SJSA1 (cell line): ENCODE results near the gene GPRIN1. TPM values are rescaled to one million over a fixed set of nuclear protein-coding genes. Genes with fewer than 3 reads are reported as not detected.
"Not testable (repeated sequence)": the region's sequence is repeated elsewhere in the genome, so short reads cannot be mapped to it uniquely, and the experiment has no call there.

Experiments used
- DNase-seq, 2 experiments: peaks; one replicate each; pipeline ENCODE4 v3.0.0-alpha.2; 2015 to 2020; ENCODE audit warnings: low spot score in 2 of 2, low read depth in 1 of 2
- H3K27ac ChIP-seq: fragments of 250-450 bp; sonication (Bioruptor Pico); 2 replicates; pipeline ENCODE4 v1.5.1; 2020; ENCODE audit warnings: mild to moderate bottlenecking, moderate library complexity
- H3K27me3 ChIP-seq: fragments of 250-450 bp; sonication (Bioruptor Pico); replicated peaks from 2 replicates; pipeline ENCODE4 v1.5.1; 2020; ENCODE audit warnings: mild to moderate bottlenecking, moderate library complexity
- H3K36me3 ChIP-seq: fragments of 250-450 bp; sonication (Bioruptor Pico); 2 replicates; pipeline ENCODE4 v1.5.1; 2020; ENCODE audit warnings: mild to moderate bottlenecking
- H3K4me1 ChIP-seq: fragments of 250-450 bp; sonication (Bioruptor Pico); replicated peaks from 2 replicates; pipeline ENCODE4 v1.6.1; 2021; ENCODE audit warnings: mild to moderate bottlenecking
- H3K4me3 ChIP-seq: fragments of 250-450 bp; sonication (Bioruptor Pico); 2 replicates; pipeline ENCODE4 v1.5.1; 2020; ENCODE audit warnings: mild to moderate bottlenecking
- H3K9me3 ChIP-seq: fragments of 250-450 bp; sonication (Bioruptor Pico); replicated peaks from 2 replicates; pipeline ENCODE4 v1.5.1; 2020; ENCODE audit warnings: mild to moderate bottlenecking
- total RNA-seq: library from RNA; depleted of rRNA; stranded (reverse); fragments of >200 nt; shearing (Covaris generic); gene quantifications from 2 replicates; pipeline ENCODE4 v1.2.3, GENCODE V29; 2014; rRNA removed

The GPRIN1 gene
- total RNA-seq, 1 experiment from 2014 or later = 15.6 TPM

- DNase-seq = no peak
- no peak overlapping the region for H3K27ac ChIP-seq
- H3K36me3 ChIP-seq = no peaks in the 10 kb centered on the region
- 0 out of 2 replicates have a peak, but pooled peaks cover 5% of the 10 kb centered on the region for H3K27me3 ChIP-seq
- H3K9me3 ChIP-seq = no peaks in the 10 kb centered on the region
- H3K4me1 ChIP-seq = no peaks in the 10 kb centered on the region
- H3K4me3 ChIP-seq = no peak overlapping the region
These were observed 57.6 kb downstream of the GPRIN1 start for GRCh38 chr5:176552332-176552869.

GRCh38 chr5:176550937-176551336, 59.0 kb downstream of the GPRIN1 start:
- H3K27ac ChIP-seq, DNase-seq, H3K36me3 ChIP-seq, H3K4me1 ChIP-seq, H3K9me3 ChIP-seq, H3K4me3 ChIP-seq: not testable (repeated sequence)
- H3K27me3 ChIP-seq = peaks cover 11% of the 10 kb centered on the region; the same call in 1 of the 2 replicates

GRCh38 chr5:176550275-176550831, 59.6 kb downstream of the GPRIN1 start:
- H3K27me3 ChIP-seq = peaks cover 11% of the 10 kb centered on the region; the same call in 1 of the 2 replicates
- no peaks in the 10 kb centered on the region for H3K36me3 ChIP-seq
- H3K4me1 ChIP-seq = no peaks in the 10 kb centered on the region
- H3K9me3 ChIP-seq = no peaks in the 10 kb centered on the region
- no peak overlapping the region for H3K4me3 ChIP-seq
- H3K27ac ChIP-seq = no peak overlapping the region
- DNase-seq = no peak

- DNase-seq = no peak
- no peaks in the 10 kb centered on the region for H3K9me3 ChIP-seq
- no peak overlapping the region for H3K27ac ChIP-seq
- H3K27me3 ChIP-seq = peaks cover 11% of the 10 kb centered on the region; the same call in 1 of the 2 replicates
- H3K36me3 ChIP-seq = no peaks in the 10 kb centered on the region
- no peaks in the 10 kb centered on the region for H3K4me1 ChIP-seq
- no peak overlapping the region for H3K4me3 ChIP-seq
These were observed 60.1 kb downstream of the GPRIN1 start for GRCh38 chr5:176549871-176550270.

- Histone ChIP-seq H3K4me1 (peaks cover under 1% of the 10 kb centered on the region; the same call in 1 of the 2 replicates), H3K9me3 (no peaks in the 10 kb centered on the region), H3K27me3 (peaks cover 11% of the 10 kb centered on the region; the same call in 1 of the 2 replicates), H3K36me3 (no peaks in the 10 kb centered on the region), H3K4me3 (no peak within 1 kb of the TSS), H3K27ac (no peak within 1 kb of the TSS)
- no peak for DNase-seq
These were observed 61.0 kb downstream of the GPRIN1 start, which contains the start of gene CDHR2 for GRCh38 chr5:176548967-176549444. Gene CDHR2, plus strand, starts transcription at chr5:176549342. Its CDS starts 16,011 bp downstream, at chr5:176565353.

- Histone ChIP-seq H3K27me3 (peaks cover 11% of the 10 kb centered on the region), H3K36me3 (0 out of 2 replicates have a peak, but pooled peaks cover 6% of the 10 kb centered on the region), H3K4me3 (no peak overlapping the region), H3K27ac (no peak overlapping the region), H3K4me1 (peaks cover 11% of the 10 kb centered on the region), H3K9me3 (no peaks in the 10 kb centered on the region)
- no peak for DNase-seq
These were observed 62.2 kb downstream of the GPRIN1 start for GRCh38 chr5:176547802-176548201.

Other genes starting within 250 kb of the GPRIN1 start
- gene KIAA1191, start 248.4 kb downstream of the GPRIN1 start, total RNA-seq = 68.3 and 107 TPM in 2 replicates
- 2.4 and 2.5 TPM in 2 replicates for gene ARL10, start 244.7 kb downstream of the GPRIN1 start, total RNA-seq
- gene NOP16, start 221.6 kb downstream of the GPRIN1 start, total RNA-seq = 32.0 and 43.5 TPM in 2 replicates
- 84.7 and 92.2 TPM in 2 replicates for gene HIGD2A, start 221.4 kb downstream of the GPRIN1 start, total RNA-seq
- gene CLTB, start 193.6 kb downstream of the GPRIN1 start, total RNA-seq = 177 and 206 TPM in 2 replicates
- gene FAF2, start 161.8 kb downstream of the GPRIN1 start, total RNA-seq = 60.9 and 78.4 TPM in 2 replicates
- 5.0 and 5.6 TPM in 2 replicates for gene RNF44, start 72.8 kb downstream of the GPRIN1 start, total RNA-seq
- gene CDHR2, start 60.8 kb downstream of the GPRIN1 start, total RNA-seq = not detected in 2 replicates
- gene SNCB, start 20.4 kb upstream of the GPRIN1 start, total RNA-seq = not detected in 2 replicates
- not detected in 2 replicates for gene EIF4E1B, start 20.5 kb upstream of the GPRIN1 start, total RNA-seq
- gene TSPAN17, start 37.3 kb upstream of the GPRIN1 start, total RNA-seq = 50.9 and 52.5 TPM in 2 replicates
- not detected in 2 replicates for gene UNC5A, start 200.4 kb upstream of the GPRIN1 start, total RNA-seq